NB4 (cell line): ENCODE results near the gene LDLRAD4.
"Not testable (repeated sequence)": the region's sequence is repeated elsewhere in the genome, so short reads cannot be mapped to it uniquely, and the experiment has no call there.

Source experiments
- DNase-seq: peaks from one replicate; pipeline ENCODE4 v3.0.0; 2010; ENCODE audit warnings: low read depth
- H3K4me3 ChIP-seq: one replicate; pipeline ENCODE4 v1.5.1; 2011; ENCODE audit warnings: mild to moderate bottlenecking, low read depth, low read length, moderate library complexity
- CTCF ChIP-seq: IDR thresholded peaks from one replicate; pipeline ENCODE4 v1.5.1; 2012; ENCODE audit warnings: low read depth, low read length
- MAX ChIP-seq: IDR thresholded peaks from 2 replicates; pipeline ENCODE4 v1.6.1; 2011; ENCODE audit warnings: low read depth, low read length
- MYC ChIP-seq: IDR thresholded peaks from 2 replicates; pipeline ENCODE4 v1.6.1; 2011; ENCODE audit warnings: low read depth, low read length
- POLR2A ChIP-seq: IDR thresholded peaks from 2 replicates; pipeline ENCODE4 v1.6.1; 2011; ENCODE audit warnings: mild to moderate bottlenecking; ENCODE audit not compliant: insufficient read length; ENCODE audit errors: extremely low read depth

LDLRAD4 gene

GRCh38 chr18:13259701-13260100, 41.1 kb downstream of the LDLRAD4 start:
- no peak for TF ChIP-seq MYC
- no peak for TF ChIP-seq CTCF
- TF ChIP-seq POLR2A: no peak
- no peak for TF ChIP-seq MAX
- no peak for DNase-seq
- no peak overlapping the region for H3K4me3 ChIP-seq

- no peak overlapping the region for H3K4me3 ChIP-seq
- TF ChIP-seq POLR2A: no peak
- TF ChIP-seq CTCF: no peak
- no peak for TF ChIP-seq MAX
- TF ChIP-seq MYC: no peak
- DNase-seq: no peak
Observed at GRCh38 chr18:13260197-13260934, 41.8 kb downstream of the LDLRAD4 start.

- no peak overlapping the region for H3K4me3 ChIP-seq
- TF ChIP-seq POLR2A (no peak), MAX (no peak), MYC (no peak), CTCF (no peak)
- no peak for DNase-seq
Observed at GRCh38 chr18:13260935-13261640, 42.5 kb downstream of the LDLRAD4 start.

GRCh38 chr18:13261661-13262357, 43.2 kb downstream of the LDLRAD4 start:
- TF ChIP-seq CTCF (no peak), MYC (no peak), POLR2A (no peak), MAX (no peak)
- H3K4me3 ChIP-seq: no peak overlapping the region
- peak; percentile 39 for DNase-seq

GRCh38 chr18:13262358-13262680, 43.8 kb downstream of the LDLRAD4 start:
- DNase-seq, H3K4me3 ChIP-seq: not testable (repeated sequence)

GRCh38 chr18:13262839-13263691, 44.5 kb downstream of the LDLRAD4 start:
- DNase-seq: no peak
- no peak for TF ChIP-seq MAX
- TF ChIP-seq CTCF: no peak
- no peak for TF ChIP-seq POLR2A
- no peak for TF ChIP-seq MYC
- no peak overlapping the region for H3K4me3 ChIP-seq
